HCEC 1CT (cell line): ENCODE results near the gene BMP7.
"Not testable (repeated sequence)": the region's sequence is repeated elsewhere in the genome, so short reads cannot be mapped to it uniquely, and the experiment has no call there.

Experiments
- DNase-seq: peaks from one replicate; pipeline ENCODE4 v3.0.0-alpha.2; 2017

Gene BMP7

DNA sequence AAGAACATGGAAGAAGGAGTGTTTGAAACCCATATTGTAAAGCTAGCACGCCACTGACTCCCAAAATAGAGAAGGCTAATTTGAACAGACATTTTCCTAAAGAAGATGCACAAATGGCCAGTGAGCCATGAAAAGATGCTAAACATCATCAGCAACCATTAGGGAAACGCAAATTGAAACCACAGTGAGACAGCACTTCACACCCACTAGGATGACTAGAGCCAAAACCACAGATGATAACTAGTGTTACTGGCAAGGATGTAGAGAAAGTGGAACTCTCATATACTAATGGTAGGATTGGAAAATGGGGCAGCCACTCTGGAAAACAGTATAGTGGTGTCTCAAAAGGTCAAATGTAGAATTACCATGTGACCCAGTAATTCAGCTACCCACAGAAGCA, 58.2 kb downstream of the BMP7 start:
- no peak for DNase-seq

DNA sequence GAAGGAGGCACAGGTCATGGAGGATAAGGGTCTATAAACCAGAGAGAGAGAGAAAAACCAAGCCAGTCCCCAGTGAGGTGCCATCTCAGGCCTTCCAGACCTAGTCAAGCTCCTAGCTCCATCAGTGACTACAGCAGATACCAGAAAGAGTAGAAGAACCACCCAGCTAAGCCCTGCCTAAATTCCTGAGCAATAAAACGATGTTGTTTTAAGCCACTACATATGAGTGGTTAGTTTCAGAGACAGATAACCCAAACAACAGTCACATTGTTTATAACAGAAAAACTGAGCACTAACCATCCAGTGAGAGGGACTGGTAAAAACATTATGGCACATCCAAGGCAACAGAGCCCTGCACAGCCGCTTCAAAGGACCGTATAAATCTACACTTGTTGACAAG, 59.2 kb downstream of the BMP7 start:
- DNase-seq = no peak

DNA sequence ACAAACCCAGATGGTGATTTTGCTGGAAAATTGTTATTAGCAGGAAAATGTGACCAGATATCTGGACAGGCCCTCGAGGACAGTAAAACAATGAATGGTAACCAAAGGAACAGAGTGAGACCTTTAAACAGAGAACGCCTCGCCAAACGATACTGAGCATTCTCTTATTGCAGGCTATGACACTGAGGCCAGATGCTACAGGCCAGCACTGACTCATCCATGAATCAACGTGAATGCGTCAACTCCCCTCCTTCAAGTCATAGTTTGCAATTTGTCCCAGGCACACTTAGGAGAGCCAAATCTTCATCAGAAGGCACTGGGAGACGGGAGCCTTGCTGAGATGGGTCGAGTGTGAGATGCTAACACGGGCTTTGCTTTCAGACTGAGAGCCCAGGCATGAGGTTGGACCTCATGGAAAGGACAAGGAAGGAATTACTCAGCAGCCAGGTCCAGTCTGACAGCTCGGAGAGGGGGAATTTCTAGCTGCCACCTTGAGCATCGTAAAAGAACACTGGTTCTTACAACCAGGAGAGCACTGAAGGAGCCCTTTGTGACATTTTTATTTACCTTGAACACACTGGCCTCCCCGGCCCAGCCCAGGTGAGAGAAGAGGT, 60.7 kb downstream of the BMP7 start:
- DNase-seq = no peak

- no peak for DNase-seq
Observed at GRCh38 chr20:57203986-57204385, 62.5 kb downstream of the BMP7 start.

DNA sequence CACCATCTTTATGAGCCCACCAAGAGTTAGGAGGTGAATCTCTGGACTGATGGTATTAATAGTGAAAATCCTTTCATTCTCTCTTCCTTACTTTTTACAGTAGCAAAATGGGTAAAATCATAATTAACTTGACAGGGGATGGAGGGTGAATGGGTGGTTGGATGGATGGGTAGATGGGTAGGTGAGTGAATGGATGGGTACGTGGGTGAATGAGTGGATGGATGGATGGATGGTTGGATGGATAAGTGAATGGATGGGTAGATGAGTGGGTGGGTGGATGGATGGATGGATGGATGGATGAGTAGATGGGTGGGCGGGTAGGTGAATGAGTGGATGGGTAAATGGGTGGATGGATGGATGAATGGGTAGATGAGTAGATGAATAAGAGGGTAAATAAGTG, 63.2 kb downstream of the BMP7 start:
- DNase-seq = no peak

- DNase-seq = no peak
Observed at GRCh38 chr20:57202309-57202708, 64.1 kb downstream of the BMP7 start.

- DNase-seq = no peak
Observed at GRCh38 chr20:57200882-57201695, 65.4 kb downstream of the BMP7 start.

- no peak for DNase-seq
Observed at GRCh38 chr20:57199656-57200405, 66.6 kb downstream of the BMP7 start.

GRCh38 chr20:57198132-57199072, 68.0 kb downstream of the BMP7 start:
- no peak for DNase-seq

- DNase-seq = no peak
Observed at GRCh38 chr20:57197352-57198131, 68.9 kb downstream of the BMP7 start.

DNA sequence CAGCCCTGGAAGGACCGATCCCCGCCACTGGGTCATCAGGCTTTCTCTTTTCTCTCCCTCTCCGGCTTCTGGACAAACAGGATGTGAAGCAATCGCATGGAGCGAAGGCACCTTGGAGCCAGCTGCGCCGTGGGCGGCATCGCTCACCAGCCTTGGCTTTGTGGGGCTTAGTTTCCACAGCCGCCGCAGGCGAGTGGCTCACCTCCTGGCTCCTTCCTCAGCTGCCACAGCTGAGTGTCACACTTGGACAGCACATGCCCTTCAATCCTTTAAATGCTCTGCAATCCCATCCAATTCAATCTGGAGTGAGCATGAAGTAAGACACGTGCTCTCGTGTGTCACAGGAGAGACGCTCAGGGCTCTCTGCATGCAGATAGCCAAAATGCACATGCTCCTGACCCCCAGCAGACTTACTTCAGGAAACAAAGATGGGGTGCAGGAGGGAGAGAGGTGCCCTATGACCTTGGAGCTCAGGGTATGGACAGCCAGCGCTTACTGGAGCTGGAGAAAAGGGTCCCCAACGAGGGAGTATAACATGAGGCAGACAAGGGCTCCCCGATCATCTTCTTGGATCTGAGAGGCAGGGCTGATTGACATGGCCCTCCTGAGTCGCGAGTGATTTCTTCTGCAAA, 70.9 kb downstream of the BMP7 start:
- DNase-seq = no peak

GRCh38 chr20:57195023-57195422, 71.4 kb downstream of the BMP7 start:
- DNase-seq = no peak

DNA sequence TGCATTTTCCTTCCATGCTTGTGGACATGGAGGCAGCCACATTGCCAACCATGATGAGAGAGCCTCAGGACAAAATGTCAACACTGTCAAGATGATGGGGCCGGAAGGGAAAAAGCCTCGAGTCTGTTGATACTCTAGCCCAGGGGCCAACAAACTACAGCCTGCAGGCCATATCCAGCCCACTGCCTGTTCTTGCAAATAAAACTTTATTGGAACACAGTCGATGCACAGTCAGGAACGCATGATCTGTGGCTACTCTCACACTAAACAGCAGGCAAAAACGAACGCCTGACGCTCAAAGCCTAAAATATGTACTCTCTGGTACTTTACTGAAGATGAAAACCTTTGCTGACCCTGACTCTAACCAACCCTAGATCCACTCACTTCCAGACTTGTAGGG, 72.3 kb downstream of the BMP7 start:
- no peak for DNase-seq

- DNase-seq = no peak
Observed at GRCh38 chr20:57193094-57193493, 73.3 kb downstream of the BMP7 start.

DNA sequence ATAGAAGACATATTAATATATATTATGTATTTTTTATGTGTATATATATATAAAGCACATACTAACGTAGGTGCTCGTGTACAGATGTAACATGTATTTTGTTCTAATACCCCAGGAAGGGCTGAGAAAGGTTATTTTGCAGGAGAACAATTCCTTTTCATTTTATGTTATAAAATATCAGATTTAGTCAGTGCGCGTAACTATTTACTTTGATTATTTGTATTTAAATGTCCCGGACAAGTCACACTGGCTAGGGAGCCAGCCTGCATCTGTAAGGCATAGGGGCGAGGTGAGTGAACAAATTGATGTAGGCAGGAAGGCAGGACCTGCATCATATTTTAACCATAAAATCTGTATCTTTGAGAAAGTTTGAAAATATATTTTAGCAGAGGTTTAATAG, 74.1 kb downstream of the BMP7 start:
- no peak for DNase-seq

DNA sequence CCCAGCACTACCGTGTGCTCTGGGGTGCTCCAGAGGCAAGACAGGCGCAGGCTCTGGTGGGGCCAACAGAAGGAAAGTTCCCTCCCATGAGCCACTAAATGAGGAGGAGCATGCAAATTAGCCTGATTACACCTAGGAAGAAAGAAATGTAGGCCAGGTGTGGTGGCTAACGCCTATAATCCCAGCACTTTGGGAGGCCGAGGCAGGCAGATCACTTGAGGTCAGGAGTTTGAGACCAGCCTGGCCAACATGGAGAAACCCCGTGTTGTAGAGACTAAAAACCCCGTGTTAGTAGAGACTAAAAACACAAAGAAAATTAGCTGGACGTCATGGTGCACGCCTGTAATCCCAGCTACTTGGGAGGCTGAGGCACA, 75.2 kb downstream of the BMP7 start:
- DNase-seq = not testable (repeated sequence)

- no peak for DNase-seq
Observed at GRCh38 chr20:57190536-57191264, 75.7 kb downstream of the BMP7 start.

DNA sequence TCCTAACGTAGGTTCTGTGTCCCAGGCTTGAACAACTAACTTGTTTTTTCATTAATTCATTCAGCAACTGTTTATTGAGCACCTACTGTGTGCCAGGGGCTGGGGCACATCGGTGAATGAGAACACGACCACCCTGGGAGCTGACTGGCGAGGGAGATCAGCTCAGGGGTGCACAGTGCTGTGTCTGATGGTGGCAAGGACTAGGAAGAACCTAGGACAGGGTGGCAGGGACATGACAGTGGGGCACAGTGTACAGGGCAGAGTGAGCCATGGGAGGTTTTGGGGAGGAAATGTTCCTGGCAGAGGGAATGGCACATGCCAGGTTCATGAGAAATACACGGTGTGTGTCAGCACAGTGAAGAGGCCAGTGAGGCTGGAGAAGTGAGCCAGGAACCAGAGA, 76.7 kb downstream of the BMP7 start:
- no peak for DNase-seq

DNA sequence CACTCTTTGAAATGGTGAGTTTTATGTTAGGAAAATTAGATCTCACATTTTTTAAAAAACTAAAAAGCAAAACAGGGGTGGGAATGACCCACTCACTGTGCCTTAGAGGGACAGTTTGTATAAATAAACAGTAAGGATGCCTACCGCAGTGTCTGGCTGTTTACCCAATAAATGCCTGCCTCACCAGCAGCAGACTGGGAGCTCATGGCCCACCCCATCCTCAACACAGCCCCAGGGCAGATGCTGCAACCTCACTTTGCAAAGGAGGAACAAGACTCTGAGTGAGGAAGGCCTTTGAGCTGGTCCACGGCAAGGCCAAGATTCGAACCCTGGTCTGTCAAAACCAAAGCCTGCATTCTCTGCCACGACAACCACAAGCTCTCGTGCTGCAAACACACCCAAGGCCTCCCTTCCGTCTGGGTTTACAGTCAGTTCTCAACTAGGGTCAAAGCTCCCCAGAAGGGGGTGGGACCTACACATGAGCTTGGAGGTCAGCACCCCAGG, 77.8 kb downstream of the BMP7 start:
- DNase-seq = no peak

DNA sequence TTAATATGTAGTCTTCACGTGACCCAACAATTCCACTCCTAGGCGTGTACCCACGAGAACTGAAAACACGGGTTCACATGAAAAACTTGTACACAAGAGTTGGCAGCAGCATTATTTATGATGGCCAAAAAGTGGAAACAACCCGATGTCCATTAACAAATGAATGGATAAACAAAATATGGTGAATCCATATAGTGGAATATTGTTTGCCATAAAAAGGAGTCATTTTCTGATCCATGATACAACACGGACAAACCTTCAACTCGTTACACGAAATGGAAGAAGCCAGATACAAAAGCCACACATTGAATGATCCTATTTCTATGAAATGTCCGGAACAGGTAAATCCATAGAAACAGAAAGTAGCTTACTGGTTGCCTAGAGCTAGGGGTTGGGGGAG, 78.4 kb downstream of the BMP7 start:
- no peak for DNase-seq
